Measurements from ENCODE around the gene SGMS1.

- TF ChIP-seq CTCF (IDR thresholded peaks at IDR 0.05) (peak; percentile 64), POLR2AphosphoS5 (IDR thresholded peaks at IDR 0.05; ENCODE audit: low read depth, low read length) (no peak)
Measured at GRCh38 chr10:50275650-50276235, 348.0 kb downstream of the SGMS1 start.
